GM18873 (cell line): ENCODE data around the gene HLF.
A peak's percentile ranks its signal among the peaks of the same experiment; 100 is the strongest.

Experiments used
- ATAC-seq: cut with Tn5 transposase; IDR thresholded peaks from one replicate; pipeline ENCODE4 v1.9.1; 2021; ENCODE audit warnings: mild to moderate bottlenecking, moderate library complexity, moderate number of reproducible peaks; ENCODE audit not compliant: unreplicated experiment, low FRiP score

HLF gene

GRCh38 chr17:55345132-55345531, 80.4 kb downstream of the HLF start:
- no peak for ATAC-seq

- ATAC-seq, result no peak
Measured at GRCh38 chr17:55346658-55347057, 81.9 kb downstream of the HLF start.

- no peak for ATAC-seq
Measured at GRCh38 chr17:55347341-55347740, 82.6 kb downstream of the HLF start.

GRCh38 chr17:55348749-55349354, 84.1 kb downstream of the HLF start:
- no peak for ATAC-seq

- ATAC-seq, result no peak
Measured at GRCh38 chr17:55350825-55351205, 86.1 kb downstream of the HLF start.

- ATAC-seq, result no peak
Measured at GRCh38 chr17:55351226-55351625, 86.5 kb downstream of the HLF start.

DNA sequence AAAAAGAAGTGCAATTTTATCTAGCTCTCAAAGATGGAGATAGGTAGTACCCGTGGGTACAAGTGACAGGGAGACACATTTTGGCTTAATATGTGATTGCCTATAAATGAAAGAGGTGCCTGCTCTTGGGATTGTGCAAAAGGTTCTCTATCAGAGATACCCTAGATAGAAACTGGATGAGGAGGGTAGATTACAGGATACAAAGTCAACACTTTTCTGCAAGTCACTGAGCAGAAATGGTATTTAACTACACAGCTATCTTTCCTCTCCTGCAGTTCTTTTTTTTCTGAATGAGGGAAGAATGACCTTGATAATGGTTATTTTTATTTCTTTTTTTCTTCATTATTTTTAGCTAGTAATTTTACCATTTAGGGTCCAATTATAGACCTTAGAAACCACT, 89.2 kb downstream of the HLF start:
- ATAC-seq, result no peak

DNA sequence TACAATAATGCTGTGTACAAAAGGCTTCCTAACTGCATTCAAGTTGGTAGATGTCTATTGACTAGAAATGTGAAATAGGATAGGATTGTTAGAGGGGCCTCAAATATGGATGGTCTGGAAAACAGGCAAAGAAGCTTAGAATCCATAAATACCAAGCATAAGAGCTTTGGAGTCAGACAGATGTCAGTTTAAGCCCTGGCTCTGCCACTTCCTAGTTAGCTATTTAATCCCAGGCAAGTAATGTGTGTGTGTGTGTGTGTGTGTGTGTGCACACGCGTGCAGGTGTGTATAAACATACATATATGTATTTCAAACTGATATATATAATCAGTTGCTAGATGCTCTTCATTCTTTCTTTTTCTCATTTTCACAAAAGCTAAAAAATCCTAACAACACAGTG, 90.2 kb downstream of the HLF start:
- ATAC-seq, result no peak

DNA sequence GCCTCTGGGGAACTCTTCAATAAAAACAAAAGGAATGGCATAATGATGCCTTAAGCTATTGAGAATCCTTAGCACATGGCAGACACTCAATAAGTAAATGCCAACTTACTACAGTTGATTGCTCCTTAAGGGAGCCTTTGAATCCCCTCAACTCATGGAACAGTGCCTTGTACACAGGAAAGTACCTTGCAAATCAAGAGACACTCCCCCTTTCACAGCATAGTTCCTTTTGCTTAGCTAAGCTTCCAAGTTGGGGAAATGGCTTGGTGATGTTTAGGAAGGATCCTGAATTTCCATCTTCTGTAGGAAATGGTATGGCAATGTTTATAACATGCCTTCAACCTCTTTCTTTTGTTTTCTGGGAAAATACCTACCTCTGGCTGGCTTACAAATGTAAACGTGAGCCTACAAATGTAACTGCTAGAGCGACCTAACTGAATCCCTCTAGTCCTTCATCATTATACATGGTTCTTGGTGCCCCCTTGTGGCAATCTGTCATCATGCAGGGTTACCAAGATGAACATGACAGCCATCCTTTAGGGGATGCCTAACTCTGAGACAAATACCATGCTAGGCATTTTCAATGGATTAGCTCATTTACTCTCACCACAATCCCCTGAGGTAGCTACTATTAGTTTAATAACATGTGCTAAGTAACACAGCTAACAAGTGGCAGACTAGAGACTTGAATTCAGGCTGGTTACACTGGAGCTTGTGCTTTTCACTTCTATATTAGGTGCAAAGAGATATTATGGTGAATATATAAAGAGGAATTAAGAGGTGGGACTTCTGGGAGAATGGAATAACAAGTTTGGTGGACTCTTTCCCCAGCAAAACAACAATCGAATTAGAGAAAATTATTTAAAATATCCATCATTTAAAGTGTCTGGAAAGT, 91.9 kb downstream of the HLF start:
- ATAC-seq, result peak; percentile 90

- no peak for ATAC-seq
Measured at GRCh38 chr17:55360971-55361370, 96.2 kb downstream of the HLF start.

- ATAC-seq, result no peak
Measured at GRCh38 chr17:55363033-55363432, 98.3 kb downstream of the HLF start.

- no peak for ATAC-seq
Measured at GRCh38 chr17:55366020-55366481, 101.3 kb downstream of the HLF start.

GRCh38 chr17:55368706-55369105, 103.9 kb downstream of the HLF start:
- no peak for ATAC-seq
